Peyer's patch (tissue), 4 donors: ENCODE results near the gene GH1. TPM values are rescaled to one million over a fixed set of nuclear protein-coding genes. Genes with fewer than 3 reads are reported as not detected.

Source experiments
- DNase-seq, 3 donors: peaks; one replicate each; pipeline ENCODE4 v3.0.0-alpha.2; 2017 to 2019
- H3K27ac ChIP-seq, 4 donors: fragments of 200-600 bp; sonication (generic); one replicate each; pipeline ENCODE4 v1.5.1; 2016 to 2019
- H3K27me3 ChIP-seq, 2 donors: fragments of 200-600 bp; sonication (generic); one replicate each; pipeline ENCODE4 v1.5.1; 2019
- H3K36me3 ChIP-seq, 3 donors: fragments of 200-600 bp; sonication (generic); one replicate each; pipeline ENCODE4 v1.5.1; 2016 to 2019
- H3K4me1 ChIP-seq, 4 donors: fragments of 200-600 bp; sonication (generic); one replicate each; pipeline ENCODE4 v1.5.1; 2016 to 2019
- H3K4me3 ChIP-seq, 4 donors: fragments of 200-600 bp; sonication (generic); 1 replicate in 3 of 4; 2 replicates in 1 of 4; pipeline ENCODE4 v1.5.1; 2016 to 2019; ENCODE audit warnings: mild to moderate bottlenecking in 1 of 4
- H3K9me3 ChIP-seq, 4 donors: fragments of 200-600 bp; sonication (generic); one replicate each; pipeline ENCODE4 v1.5.1; 2016 to 2019; ENCODE audit warnings: mild to moderate bottlenecking in 1 of 4
- CTCF ChIP-seq, 6 experiments: fragments of 450-650 bp in 4 of 6; fragments of 200-600 bp in 2 of 6; sonication (generic) in 1 of 6; IDR thresholded peaks; one replicate each; pipeline ENCODE4 v1.5.1; 2017 to 2019; ENCODE audit warnings: antibody characterized with exemption in 6 of 6, mild to moderate bottlenecking in 3 of 6, moderate library complexity in 1 of 6
- POLR2A ChIP-seq, 2 donors: fragments of 450-650 bp; IDR thresholded peaks; one replicate each; pipeline ENCODE4 v1.5.1; 2017; ENCODE audit warnings: antibody characterized with exemption in 2 of 2, mild to moderate bottlenecking in 2 of 2, moderate library complexity in 2 of 2
- total RNA-seq, 4 donors: library from RNA; depleted of rRNA; stranded (reverse); fragments of >200 nt; gene quantifications; one replicate each; pipeline ENCODE4 v1.1.0, GENCODE V29; 2016

GH1 gene
- total RNA-seq, 4 donors from 2014 or later = not detected

GRCh38 chr17:63942309-63942985, 23.8 kb upstream of the GH1 start:
- TF ChIP-seq POLR2A (IDR thresholded peaks at IDR 0.05) (no peak), CTCF (IDR thresholded peaks at IDR 0.05) (no peak)

GRCh38 chr17:63941751-63942150, 23.1 kb upstream of the GH1 start:
- Histone ChIP-seq H3K9me3 (no peaks in the 10 kb centered on the region), H3K27ac (no peak overlapping the region)
- no peak for TF ChIP-seq POLR2A (IDR thresholded peaks at IDR 0.05)
- TF ChIP-seq CTCF (IDR thresholded peaks at IDR 0.05) = no peak

More at GRCh38 chr17:63942309-63942985, 23.8 kb upstream of the GH1 start:
- Histone ChIP-seq H3K4me3 (no peak overlapping the region), H3K27me3 (no peaks in the 10 kb centered on the region), H3K4me1 (peaks cover 0 to 23% (median 3%) of the 10 kb centered on the region in 4 donors), H3K27ac (no peak overlapping the region), H3K9me3 (no peaks in the 10 kb centered on the region), H3K36me3 (no peaks in the 10 kb centered on the region)
- DNase-seq = no peak

GRCh38 chr17:63941162-63941561, 22.5 kb upstream of the GH1 start:
- TF ChIP-seq POLR2A (IDR thresholded peaks at IDR 0.05) (no peak), CTCF (IDR thresholded peaks at IDR 0.05) (no peak)
- Histone ChIP-seq H3K27ac (no peak overlapping the region), H3K4me1 (peaks cover 0 to 13% (median 2%) of the 10 kb centered on the region in 4 donors)

More at GRCh38 chr17:63941751-63942150, 23.1 kb upstream of the GH1 start:
- Histone ChIP-seq H3K36me3 (no peaks in the 10 kb centered on the region), H3K4me1 (peaks cover 0 to 16% (median 3%) of the 10 kb centered on the region in 4 donors), H3K4me3 (no peak overlapping the region), H3K27me3 (no peaks in the 10 kb centered on the region)
- DNase-seq = no peak

GRCh38 chr17:63940584-63940983, 21.9 kb upstream of the GH1 start:
- Histone ChIP-seq H3K4me1 (peaks cover 0 to 9% (median 0%) of the 10 kb centered on the region in 4 donors), H3K9me3 (no peaks in the 10 kb centered on the region), H3K27me3 (no peaks in the 10 kb centered on the region), H3K27ac (no peak overlapping the region), H3K36me3 (no peaks in the 10 kb centered on the region), H3K4me3 (no peak overlapping the region)
- TF ChIP-seq POLR2A (IDR thresholded peaks at IDR 0.05) (no peak), CTCF (IDR thresholded peaks at IDR 0.05) (no peak)
- DNase-seq = no peak

More at GRCh38 chr17:63941162-63941561, 22.5 kb upstream of the GH1 start:
- Histone ChIP-seq H3K4me3 (no peak overlapping the region), H3K9me3 (no peaks in the 10 kb centered on the region), H3K36me3 (no peaks in the 10 kb centered on the region), H3K27me3 (no peaks in the 10 kb centered on the region)
- no peak for DNase-seq

- no peak for DNase-seq
- H3K27ac ChIP-seq = no peak overlapping the region
- no peaks in the 10 kb centered on the region for H3K36me3 ChIP-seq
- no peaks in the 10 kb centered on the region for H3K27me3 ChIP-seq
- H3K4me3 ChIP-seq = no peak overlapping the region
- peaks cover 0 to 2% (median 0%) of the 10 kb centered on the region in 4 donors for H3K4me1 ChIP-seq
- H3K9me3 ChIP-seq = no peaks in the 10 kb centered on the region
- TF ChIP-seq CTCF (IDR thresholded peaks at IDR 0.05) (no peak), POLR2A (IDR thresholded peaks at IDR 0.05) (no peak)
These were observed 21.2 kb upstream of the GH1 start for GRCh38 chr17:63939884-63940283.
